OCI-LY3 (cell line): Measurements from ENCODE around the gene MLNR.

Experiments used
- H2AFZ ChIP-seq: fragments of 200-600, 300-600 bp; shearing (Covaris generic); 2 replicates; pipeline ENCODE4 v1.6.0; 2014; ENCODE audit warnings: antibody characterized with exemption, low read depth, low read length
- H3K27ac ChIP-seq: fragments of 200-600, 300-600 bp; sonication (generic); 2 replicates; pipeline ENCODE4 v1.5.1; 2014; ENCODE audit warnings: mild to moderate bottlenecking, low read length, moderate library complexity, mixed read lengths
- H3K27me3 ChIP-seq: fragments of 200-600, 300-600 bp; sonication (generic); 2 replicates; pipeline ENCODE4 v1.6.1; 2014; ENCODE audit warnings: low read depth, low read length, mixed read lengths
- H3K36me3 ChIP-seq: fragments of 200-600, 300-600 bp; sonication (generic); replicated peaks from 2 replicates; pipeline ENCODE3; 2014; ENCODE audit warnings: low read depth, low read length, mixed read lengths
- H3K4me1 ChIP-seq: fragments of 300-600, 200-600 bp; sonication (generic); 2 replicates; pipeline ENCODE4 v1.6.1; 2014; ENCODE audit warnings: low read length, mixed read lengths
- H3K4me2 ChIP-seq: fragments of 200-600, 300-600 bp; sonication (generic); 2 replicates; pipeline ENCODE4 v1.6.1; 2014; ENCODE audit warnings: low read length, mixed read lengths
- H3K4me3 ChIP-seq: fragments of 300-600, 200-600 bp; sonication (generic); 2 replicates; pipeline ENCODE4 v1.5.1; 2014; ENCODE audit warnings: antibody characterized with exemption, mild to moderate bottlenecking, low read length, moderate library complexity
- H3K79me2 ChIP-seq: fragments of 300-600, 200-600 bp; shearing (Covaris generic); 2 replicates; pipeline ENCODE4 v1.6.1; 2014; ENCODE audit warnings: mild to moderate bottlenecking, low read length, mixed read lengths
- H3K9ac ChIP-seq: fragments of 300-600, 200-600 bp; shearing (Covaris generic); 2 replicates; pipeline ENCODE4 v1.6.0; 2014; ENCODE audit warnings: mild to moderate bottlenecking, low read length, moderate library complexity
- H3K9me3 ChIP-seq: fragments of 200-600, 300-600 bp; shearing (Covaris generic); 2 replicates; pipeline ENCODE4 v1.6.1; 2014; ENCODE audit warnings: low read length, mixed read lengths; ENCODE audit not compliant: insufficient read depth
- H4K20me1 ChIP-seq: fragments of 200-600, 300-600 bp; sonication (generic); 2 replicates; pipeline ENCODE4 v1.6.1; 2016; ENCODE audit warnings: low read length, mixed read lengths; ENCODE audit not compliant: insufficient read depth
- EZH2phosphoT487 ChIP-seq: fragments of 200-600 bp; shearing (Covaris generic); IDR thresholded peaks from 2 replicates; pipeline ENCODE4 v1.6.1; 2018; ENCODE audit warnings: antibody characterized with exemption, mixed run types, low read depth
- TF ChIP-seq, protein P1 (sequence below): fragments of 200-600, 300-600 bp; sonication (generic); IDR thresholded peaks from 2 replicates; pipeline ENCODE4 v1.5.1; 2014; ENCODE audit warnings: antibody characterized with exemption, low read length, low read depth

MLNR gene

DNA sequence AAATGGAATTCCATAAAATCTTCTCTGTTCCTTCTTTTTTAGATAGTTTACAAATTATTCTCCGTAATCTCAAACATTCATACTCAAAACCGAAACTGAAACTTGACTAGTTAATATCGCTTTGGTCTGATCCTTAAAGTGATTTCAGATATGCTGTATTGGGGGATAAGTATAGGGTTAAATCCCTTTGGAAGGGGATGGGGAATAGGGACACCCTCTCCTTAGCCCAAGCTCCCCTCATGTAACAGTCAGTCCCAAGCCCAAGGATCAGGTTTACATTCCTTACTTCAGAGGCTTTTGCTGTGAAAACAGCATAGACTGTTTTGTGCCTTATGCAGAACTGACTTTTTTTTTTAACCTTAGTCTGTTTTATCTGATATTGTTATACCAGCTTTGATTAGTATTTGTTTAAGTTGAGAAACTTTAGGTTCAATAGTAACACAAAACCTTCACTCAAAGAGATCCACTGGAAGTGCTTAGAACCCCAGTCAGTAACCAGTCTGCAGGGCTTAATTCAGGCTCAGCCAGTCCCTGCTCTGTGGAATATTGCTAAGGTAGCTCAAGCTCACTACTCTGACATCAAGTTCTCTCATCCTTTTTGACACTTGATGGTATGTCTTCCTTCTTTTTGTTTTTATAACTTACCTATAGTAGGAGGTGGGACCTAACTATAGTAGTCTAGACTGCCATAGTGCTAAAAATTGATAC is 38.1 kb downstream of the MLNR start:
- Histone ChIP-seq H3K4me3 (peak overlapping the region; percentile 62), H3K9ac (no peak overlapping the region), H3K9me3 (no peaks in the 10 kb centered on the region), H3K4me1 (peaks cover 13% of the 10 kb centered on the region), H3K27me3 (no peaks in the 10 kb centered on the region), H2AFZ (no peak overlapping the region), H3K36me3 (peaks cover 36% of the 10 kb centered on the region), H3K79me2 (no peaks in the 10 kb centered on the region), H4K20me1 (no peaks in the 10 kb centered on the region), H3K4me2 (peak overlapping the region; percentile 65), H3K27ac (no peak overlapping the region)
- no peak for TF ChIP-seq EZH2phosphoT487
- TF ChIP-seq, protein P1, sequence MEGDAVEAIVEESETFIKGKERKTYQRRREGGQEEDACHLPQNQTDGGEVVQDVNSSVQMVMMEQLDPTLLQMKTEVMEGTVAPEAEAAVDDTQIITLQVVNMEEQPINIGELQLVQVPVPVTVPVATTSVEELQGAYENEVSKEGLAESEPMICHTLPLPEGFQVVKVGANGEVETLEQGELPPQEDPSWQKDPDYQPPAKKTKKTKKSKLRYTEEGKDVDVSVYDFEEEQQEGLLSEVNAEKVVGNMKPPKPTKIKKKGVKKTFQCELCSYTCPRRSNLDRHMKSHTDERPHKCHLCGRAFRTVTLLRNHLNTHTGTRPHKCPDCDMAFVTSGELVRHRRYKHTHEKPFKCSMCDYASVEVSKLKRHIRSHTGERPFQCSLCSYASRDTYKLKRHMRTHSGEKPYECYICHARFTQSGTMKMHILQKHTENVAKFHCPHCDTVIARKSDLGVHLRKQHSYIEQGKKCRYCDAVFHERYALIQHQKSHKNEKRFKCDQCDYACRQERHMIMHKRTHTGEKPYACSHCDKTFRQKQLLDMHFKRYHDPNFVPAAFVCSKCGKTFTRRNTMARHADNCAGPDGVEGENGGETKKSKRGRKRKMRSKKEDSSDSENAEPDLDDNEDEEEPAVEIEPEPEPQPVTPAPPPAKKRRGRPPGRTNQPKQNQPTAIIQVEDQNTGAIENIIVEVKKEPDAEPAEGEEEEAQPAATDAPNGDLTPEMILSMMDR: no peak

- Histone ChIP-seq H3K27me3 (no peaks in the 10 kb centered on the region), H3K9me3 (no peaks in the 10 kb centered on the region), H3K9ac (no peak overlapping the region), H3K4me3 (no peak overlapping the region), H3K4me2 (no peak overlapping the region), H4K20me1 (no peaks in the 10 kb centered on the region), H3K27ac (no peak overlapping the region), H3K4me1 (peaks cover 13% of the 10 kb centered on the region), H3K36me3 (peaks cover 36% of the 10 kb centered on the region), H3K79me2 (no peaks in the 10 kb centered on the region), H2AFZ (no peak overlapping the region)
- TF ChIP-seq EZH2phosphoT487: no peak
- TF ChIP-seq, protein P1: no peak
Measured at GRCh38 chr13:49259586-49259985, 39.4 kb downstream of the MLNR start.

GRCh38 chr13:49262634-49263033 is 42.5 kb downstream of the MLNR start:
- no peaks in the 10 kb centered on the region for H3K9me3 ChIP-seq
- H3K9ac ChIP-seq: no peak overlapping the region
- H3K4me2 ChIP-seq: no peak overlapping the region
- H2AFZ ChIP-seq: no peak overlapping the region
- H3K27me3 ChIP-seq: no peaks in the 10 kb centered on the region
- TF ChIP-seq, protein P1: no peak
- TF ChIP-seq EZH2phosphoT487: no peak
- H3K36me3 ChIP-seq: peaks cover 27% of the 10 kb centered on the region
- H3K4me3 ChIP-seq: no peak overlapping the region
- peaks cover 7% of the 10 kb centered on the region for H3K4me1 ChIP-seq
- no peaks in the 10 kb centered on the region for H3K79me2 ChIP-seq
- no peak overlapping the region for H3K27ac ChIP-seq
- H4K20me1 ChIP-seq: no peaks in the 10 kb centered on the region; the same call in 1 of the 2 replicates

- Histone ChIP-seq H3K4me3 (no peak overlapping the region), H3K4me1 (no peaks in the 10 kb centered on the region), H2AFZ (no peak overlapping the region), H3K36me3 (peaks cover 23% of the 10 kb centered on the region), H3K27ac (no peak overlapping the region), H4K20me1 (no peaks in the 10 kb centered on the region; the same call in 1 of the 2 replicates), H3K9me3 (no peaks in the 10 kb centered on the region), H3K79me2 (no peaks in the 10 kb centered on the region), H3K4me2 (no peak overlapping the region), H3K27me3 (no peaks in the 10 kb centered on the region), H3K9ac (no peak overlapping the region)
- TF ChIP-seq, protein P1: no peak
- no peak for TF ChIP-seq EZH2phosphoT487
Measured at GRCh38 chr13:49265822-49266221, 45.7 kb downstream of the MLNR start.
